ENCODE measurements around the gene GNAT1. TPM values are rescaled to one million over a fixed set of nuclear protein-coding genes. Genes with fewer than 3 reads are reported as not detected.

Gene GNAT1
- total and polyA plus RNA-seq, 2 of the 13 experiments (the other 11 are each of a cell fraction or from before 2014, with no cell fraction given) = 0.15 TPM; not detected in 1

DNA sequence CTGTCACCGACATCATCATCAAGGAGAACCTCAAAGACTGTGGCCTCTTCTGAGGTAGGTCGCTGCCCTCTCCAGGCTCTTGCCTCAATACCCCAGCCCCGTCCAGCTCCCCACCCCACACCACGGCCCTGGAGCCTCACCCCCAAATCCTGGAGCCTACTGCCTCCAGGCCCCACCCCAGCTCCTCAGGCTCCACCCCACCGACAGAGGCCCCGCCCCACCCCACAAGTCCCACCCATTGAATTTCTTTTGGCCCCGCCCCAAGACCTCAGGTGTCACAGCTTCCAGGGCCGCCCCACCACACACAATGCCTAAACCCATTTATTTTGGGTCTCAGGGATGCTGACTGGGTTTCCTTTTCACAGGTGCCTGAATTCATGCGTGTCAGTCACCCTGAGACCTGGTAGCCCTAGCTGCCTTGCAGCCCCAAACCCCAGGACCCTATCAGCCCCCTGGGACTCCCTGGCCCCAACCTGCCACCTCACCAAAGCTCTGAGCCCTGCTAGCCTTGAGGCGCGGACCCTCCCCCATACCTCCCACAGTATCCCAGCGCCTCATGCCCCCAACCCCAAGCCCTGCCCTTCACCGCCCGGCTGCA is 3.6 kb downstream of the GNAT1 start (continued):
- TF ChIP-seq, protein P1, sequence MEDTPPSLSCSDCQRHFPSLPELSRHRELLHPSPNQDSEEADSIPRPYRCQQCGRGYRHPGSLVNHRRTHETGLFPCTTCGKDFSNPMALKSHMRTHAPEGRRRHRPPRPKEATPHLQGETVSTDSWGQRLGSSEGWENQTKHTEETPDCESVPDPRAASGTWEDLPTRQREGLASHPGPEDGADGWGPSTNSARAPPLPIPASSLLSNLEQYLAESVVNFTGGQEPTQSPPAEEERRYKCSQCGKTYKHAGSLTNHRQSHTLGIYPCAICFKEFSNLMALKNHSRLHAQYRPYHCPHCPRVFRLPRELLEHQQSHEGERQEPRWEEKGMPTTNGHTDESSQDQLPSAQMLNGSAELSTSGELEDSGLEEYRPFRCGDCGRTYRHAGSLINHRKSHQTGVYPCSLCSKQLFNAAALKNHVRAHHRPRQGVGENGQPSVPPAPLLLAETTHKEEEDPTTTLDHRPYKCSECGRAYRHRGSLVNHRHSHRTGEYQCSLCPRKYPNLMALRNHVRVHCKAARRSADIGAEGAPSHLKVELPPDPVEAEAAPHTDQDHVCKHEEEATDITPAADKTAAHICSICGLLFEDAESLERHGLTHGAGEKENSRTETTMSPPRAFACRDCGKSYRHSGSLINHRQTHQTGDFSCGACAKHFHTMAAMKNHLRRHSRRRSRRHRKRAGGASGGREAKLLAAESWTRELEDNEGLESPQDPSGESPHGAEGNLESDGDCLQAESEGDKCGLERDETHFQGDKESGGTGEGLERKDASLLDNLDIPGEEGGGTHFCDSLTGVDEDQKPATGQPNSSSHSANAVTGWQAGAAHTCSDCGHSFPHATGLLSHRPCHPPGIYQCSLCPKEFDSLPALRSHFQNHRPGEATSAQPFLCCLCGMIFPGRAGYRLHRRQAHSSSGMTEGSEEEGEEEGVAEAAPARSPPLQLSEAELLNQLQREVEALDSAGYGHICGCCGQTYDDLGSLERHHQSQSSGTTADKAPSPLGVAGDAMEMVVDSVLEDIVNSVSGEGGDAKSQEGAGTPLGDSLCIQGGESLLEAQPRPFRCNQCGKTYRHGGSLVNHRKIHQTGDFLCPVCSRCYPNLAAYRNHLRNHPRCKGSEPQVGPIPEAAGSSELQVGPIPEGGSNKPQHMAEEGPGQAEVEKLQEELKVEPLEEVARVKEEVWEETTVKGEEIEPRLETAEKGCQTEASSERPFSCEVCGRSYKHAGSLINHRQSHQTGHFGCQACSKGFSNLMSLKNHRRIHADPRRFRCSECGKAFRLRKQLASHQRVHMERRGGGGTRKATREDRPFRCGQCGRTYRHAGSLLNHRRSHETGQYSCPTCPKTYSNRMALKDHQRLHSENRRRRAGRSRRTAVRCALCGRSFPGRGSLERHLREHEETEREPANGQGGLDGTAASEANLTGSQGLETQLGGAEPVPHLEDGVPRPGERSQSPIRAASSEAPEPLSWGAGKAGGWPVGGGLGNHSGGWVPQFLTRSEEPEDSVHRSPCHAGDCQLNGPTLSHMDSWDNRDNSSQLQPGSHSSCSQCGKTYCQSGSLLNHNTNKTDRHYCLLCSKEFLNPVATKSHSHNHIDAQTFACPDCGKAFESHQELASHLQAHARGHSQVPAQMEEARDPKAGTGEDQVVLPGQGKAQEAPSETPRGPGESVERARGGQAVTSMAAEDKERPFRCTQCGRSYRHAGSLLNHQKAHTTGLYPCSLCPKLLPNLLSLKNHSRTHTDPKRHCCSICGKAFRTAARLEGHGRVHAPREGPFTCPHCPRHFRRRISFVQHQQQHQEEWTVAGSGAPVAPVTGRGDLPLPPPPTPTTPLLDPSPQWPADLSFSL (CRISPR knock-in tag; IDR thresholded peaks at IDR 0.05) = no peak
- TF ChIP-seq, protein P2, sequence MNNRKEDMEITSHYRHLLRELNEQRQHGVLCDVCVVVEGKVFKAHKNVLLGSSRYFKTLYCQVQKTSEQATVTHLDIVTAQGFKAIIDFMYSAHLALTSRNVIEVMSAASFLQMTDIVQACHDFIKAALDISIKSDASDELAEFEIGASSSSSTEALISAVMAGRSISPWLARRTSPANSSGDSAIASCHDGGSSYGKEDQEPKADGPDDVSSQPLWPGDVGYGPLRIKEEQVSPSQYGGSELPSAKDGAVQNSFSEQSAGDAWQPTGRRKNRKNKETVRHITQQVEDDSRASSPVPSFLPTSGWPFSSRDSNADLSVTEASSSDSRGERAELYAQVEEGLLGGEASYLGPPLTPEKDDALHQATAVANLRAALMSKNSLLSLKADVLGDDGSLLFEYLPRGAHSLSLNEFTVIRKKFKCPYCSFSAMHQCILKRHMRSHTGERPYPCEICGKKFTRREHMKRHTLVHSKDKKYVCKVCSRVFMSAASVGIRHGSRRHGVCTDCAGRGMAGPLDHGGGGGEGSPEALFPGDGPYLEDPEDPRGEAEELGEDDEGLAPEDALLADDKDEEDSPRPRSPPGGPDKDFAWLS (CRISPR knock-in tag; IDR thresholded peaks at IDR 0.05; ENCODE audit: borderline replicate concordance) = no peak
- TF ChIP-seq, protein P3, sequence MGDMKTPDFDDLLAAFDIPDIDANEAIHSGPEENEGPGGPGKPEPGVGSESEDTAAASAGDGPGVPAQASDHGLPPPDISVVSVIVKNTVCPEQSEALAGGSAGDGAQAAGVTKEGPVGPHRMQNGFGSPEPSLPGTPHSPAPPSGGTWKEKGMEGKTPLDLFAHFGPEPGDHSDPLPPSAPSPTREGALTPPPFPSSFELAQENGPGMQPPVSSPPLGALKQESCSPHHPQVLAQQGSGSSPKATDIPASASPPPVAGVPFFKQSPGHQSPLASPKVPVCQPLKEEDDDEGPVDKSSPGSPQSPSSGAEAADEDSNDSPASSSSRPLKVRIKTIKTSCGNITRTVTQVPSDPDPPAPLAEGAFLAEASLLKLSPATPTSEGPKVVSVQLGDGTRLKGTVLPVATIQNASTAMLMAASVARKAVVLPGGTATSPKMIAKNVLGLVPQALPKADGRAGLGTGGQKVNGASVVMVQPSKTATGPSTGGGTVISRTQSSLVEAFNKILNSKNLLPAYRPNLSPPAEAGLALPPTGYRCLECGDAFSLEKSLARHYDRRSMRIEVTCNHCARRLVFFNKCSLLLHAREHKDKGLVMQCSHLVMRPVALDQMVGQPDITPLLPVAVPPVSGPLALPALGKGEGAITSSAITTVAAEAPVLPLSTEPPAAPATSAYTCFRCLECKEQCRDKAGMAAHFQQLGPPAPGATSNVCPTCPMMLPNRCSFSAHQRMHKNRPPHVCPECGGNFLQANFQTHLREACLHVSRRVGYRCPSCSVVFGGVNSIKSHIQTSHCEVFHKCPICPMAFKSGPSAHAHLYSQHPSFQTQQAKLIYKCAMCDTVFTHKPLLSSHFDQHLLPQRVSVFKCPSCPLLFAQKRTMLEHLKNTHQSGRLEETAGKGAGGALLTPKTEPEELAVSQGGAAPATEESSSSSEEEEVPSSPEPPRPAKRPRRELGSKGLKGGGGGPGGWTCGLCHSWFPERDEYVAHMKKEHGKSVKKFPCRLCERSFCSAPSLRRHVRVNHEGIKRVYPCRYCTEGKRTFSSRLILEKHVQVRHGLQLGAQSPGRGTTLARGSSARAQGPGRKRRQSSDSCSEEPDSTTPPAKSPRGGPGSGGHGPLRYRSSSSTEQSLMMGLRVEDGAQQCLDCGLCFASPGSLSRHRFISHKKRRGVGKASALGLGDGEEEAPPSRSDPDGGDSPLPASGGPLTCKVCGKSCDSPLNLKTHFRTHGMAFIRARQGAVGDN (CRISPR knock-in tag; IDR thresholded peaks at IDR 0.05) = no peak
- TF ChIP-seq, protein P4, sequence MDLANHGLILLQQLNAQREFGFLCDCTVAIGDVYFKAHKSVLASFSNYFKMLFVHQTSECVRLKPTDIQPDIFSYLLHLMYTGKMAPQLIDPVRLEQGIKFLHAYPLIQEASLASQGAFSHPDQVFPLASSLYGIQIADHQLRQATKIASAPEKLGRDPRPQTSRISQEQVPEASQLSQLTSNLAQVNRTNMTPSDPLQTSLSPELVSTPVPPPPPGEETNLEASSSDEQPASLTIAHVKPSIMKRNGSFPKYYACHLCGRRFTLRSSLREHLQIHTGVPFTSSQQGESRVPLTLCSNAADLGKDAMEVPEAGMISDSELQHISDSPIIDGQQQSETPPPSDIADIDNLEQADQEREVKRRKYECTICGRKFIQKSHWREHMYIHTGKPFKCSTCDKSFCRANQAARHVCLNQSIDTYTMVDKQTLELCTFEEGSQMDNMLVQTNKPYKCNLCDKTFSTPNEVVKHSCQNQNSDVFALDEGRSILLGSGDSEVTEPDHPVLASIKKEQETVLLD (CRISPR knock-in tag; IDR thresholded peaks at IDR 0.05; ENCODE audit: low read depth) = no peak
- TF ChIP-seq CBX5 (CRISPR knock-in tag; IDR thresholded peaks at IDR 0.05; ENCODE audit: borderline replicate concordance) (no peak), NFE2L1 (CRISPR knock-in tag; IDR thresholded peaks at IDR 0.05; ENCODE audit: borderline replicate concordance) (no peak), ZZZ3 (CRISPR knock-in tag; IDR thresholded peaks at IDR 0.05; ENCODE audit: borderline replicate concordance) (0 out of 2 replicates have a peak, but pooled peaks have one; percentile 1), POLR2AphosphoS2 (IDR thresholded peaks at IDR 0.05; ENCODE audit: low read depth, low read length) (no peak)
- TF ChIP-seq, protein P5, sequence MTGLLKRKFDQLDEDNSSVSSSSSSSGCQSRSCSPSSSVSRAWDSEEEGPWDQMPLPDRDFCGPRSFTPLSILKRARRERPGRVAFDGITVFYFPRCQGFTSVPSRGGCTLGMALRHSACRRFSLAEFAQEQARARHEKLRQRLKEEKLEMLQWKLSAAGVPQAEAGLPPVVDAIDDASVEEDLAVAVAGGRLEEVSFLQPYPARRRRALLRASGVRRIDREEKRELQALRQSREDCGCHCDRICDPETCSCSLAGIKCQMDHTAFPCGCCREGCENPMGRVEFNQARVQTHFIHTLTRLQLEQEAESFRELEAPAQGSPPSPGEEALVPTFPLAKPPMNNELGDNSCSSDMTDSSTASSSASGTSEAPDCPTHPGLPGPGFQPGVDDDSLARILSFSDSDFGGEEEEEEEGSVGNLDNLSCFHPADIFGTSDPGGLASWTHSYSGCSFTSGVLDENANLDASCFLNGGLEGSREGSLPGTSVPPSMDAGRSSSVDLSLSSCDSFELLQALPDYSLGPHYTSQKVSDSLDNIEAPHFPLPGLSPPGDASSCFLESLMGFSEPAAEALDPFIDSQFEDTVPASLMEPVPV (CRISPR knock-in tag; IDR thresholded peaks at IDR 0.05) = no peak

Measured in HepG2 (cell line).